NCI-H1436 treated with DMSO at 0.1 percent for 48 hours (cell line): ENCODE results near the gene HLA-DQA2.
"Not testable (repeated sequence)": the region's sequence is repeated elsewhere in the genome, so short reads cannot be mapped to it uniquely, and the experiment has no call there.

Experiments
- DNase-seq: peaks from one replicate; lab custom pipeline; 2025; lab: John Stamatoyannopoulos, UW

The HLA-DQA2 gene

DNA sequence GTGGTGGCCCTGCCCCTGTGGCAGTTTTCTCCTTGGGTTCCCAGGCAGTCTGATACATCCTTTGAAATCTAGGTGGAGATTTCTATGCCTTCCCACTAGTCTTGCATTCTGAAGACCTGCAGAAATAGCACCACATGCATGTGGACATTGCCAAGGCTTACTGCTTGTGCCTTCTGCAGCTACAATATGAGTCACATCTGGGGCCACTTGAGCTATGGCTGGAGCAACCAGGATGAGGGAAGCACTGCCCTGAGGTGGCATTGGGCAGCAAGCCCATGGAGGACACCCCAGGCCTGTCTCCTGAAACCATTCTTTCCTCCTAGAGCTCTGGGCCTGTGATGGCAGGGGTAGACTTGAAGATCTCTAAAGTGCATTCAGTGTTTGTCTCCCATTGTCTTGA lies 37.8 kb downstream of the HLA-DQA2 start:
- DNase-seq, result no peak

DNA sequence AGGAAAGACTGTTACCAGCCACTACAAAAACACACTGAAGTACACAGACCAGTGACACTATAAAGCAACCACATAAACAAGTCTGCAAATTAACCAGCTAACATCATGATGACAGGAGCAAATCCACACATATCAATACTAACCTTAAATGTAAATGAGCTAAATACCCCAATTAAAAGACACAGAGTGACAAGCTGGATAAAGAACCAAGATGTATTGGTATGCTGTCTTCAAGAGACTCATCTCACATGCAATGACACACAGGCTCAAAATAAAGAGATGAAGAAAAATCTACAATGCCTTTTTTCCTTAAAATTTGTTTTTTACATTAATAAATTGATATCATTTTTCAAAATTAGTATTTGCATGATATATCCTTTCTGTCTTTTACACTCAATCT lies 41.7 kb downstream of the HLA-DQA2 start:
- not testable (repeated sequence) for DNase-seq

DNA sequence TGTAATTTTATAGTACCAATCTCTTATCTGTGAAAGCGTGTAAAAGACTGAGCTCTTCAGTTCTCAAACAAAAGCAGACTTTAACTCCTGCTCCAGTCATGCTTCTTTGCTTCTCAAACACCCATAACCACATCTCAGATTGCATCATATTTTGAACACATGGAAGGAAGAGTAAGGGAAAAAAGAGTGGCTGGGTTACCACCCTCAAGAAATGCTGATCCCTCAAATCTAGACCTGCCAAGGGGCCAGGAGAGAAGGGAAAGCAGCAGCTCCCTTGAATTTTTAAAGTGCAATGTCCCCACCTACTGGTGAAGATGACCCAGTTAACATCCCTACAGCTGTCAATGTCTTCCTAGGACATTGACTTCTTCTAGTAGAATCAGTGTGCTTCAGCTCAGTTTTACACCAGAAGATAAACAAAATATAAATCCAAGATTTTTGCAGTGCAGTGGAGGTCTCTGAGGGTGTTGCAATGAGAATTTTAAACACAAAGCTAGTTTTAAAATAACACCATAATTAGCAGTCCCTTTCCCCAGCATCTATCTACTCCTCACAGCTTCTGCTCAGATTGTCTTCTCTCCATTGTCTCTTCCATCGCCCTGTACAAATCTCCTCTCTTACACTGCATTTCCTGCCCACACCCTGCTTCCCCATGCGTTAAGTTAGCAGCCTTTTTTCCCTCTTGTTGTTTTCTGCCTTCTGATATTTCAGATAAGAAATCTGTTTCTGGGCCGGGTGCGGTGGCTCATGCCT lies 44.8 kb downstream of the HLA-DQA2 start:
- no peak for DNase-seq

DNA sequence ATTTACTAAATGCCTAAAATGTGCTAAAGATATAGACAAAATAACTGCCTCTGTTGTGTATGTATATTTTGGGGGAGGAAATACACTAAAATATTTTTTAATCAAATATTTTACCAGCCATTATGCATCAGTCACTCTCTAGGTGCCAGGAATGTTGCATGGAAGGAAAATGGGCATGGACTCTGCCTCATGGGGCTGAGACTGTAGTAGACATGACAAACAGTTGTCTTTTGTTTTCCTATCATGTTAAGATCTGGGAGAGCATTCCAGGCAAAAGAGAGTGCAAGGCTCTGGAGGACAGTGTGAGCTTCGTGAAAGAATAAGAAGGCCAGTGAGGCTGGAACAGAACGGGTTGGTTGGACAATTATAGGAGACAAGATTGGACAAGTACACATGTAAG lies 49.1 kb downstream of the HLA-DQA2 start:
- no peak for DNase-seq

DNA sequence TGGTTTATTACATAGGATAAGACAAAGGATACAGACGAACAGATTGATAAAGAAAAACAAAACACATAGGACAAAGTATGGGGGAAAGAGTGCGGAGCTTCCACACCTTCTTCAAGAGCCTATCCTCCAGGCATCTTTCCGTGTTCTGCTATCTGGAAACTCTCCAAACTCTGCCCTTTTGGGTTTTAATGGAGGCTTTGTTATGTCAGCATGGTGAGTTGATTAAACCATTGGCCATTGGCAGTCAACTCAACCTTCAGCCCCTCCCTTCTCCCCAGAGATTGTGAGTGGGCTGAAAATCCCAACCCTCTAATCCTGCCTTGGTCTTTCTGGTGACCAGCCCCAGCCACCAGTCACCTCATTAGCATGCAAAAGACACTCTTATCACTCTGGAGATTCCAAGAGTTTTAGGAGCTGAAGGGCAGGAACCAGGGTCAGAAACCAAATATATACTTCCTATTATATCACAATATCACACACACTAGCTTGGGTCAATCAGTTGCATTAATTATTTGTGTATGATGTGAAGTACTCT lies 51.8 kb downstream of the HLA-DQA2 start:
- no peak for DNase-seq

DNA sequence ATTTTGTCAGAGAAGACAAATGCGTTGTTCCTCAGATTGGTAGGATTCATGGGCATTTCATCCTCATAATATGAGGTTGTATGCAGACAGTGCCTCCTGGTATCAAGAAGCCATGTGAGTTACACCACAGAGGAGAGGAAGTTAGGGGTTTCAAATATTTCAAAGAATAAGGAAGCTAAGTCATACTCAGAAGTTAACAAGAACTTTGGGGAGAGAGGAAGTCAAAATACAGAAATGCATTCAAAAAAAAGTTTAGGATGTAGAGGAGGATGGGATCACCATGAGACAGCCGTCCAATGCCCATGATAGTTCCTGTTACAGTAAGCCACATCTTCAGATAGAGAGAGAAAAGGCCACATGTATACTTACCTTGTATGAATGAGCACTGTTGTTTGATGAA lies 53.3 kb downstream of the HLA-DQA2 start:
- DNase-seq, result no peak
